ENCODE results near the gene GEN1.
"Not testable (repeated sequence)": the region's sequence is repeated elsewhere in the genome, so short reads cannot be mapped to it uniquely, and the experiment has no call there.

The GEN1 gene

DNA sequence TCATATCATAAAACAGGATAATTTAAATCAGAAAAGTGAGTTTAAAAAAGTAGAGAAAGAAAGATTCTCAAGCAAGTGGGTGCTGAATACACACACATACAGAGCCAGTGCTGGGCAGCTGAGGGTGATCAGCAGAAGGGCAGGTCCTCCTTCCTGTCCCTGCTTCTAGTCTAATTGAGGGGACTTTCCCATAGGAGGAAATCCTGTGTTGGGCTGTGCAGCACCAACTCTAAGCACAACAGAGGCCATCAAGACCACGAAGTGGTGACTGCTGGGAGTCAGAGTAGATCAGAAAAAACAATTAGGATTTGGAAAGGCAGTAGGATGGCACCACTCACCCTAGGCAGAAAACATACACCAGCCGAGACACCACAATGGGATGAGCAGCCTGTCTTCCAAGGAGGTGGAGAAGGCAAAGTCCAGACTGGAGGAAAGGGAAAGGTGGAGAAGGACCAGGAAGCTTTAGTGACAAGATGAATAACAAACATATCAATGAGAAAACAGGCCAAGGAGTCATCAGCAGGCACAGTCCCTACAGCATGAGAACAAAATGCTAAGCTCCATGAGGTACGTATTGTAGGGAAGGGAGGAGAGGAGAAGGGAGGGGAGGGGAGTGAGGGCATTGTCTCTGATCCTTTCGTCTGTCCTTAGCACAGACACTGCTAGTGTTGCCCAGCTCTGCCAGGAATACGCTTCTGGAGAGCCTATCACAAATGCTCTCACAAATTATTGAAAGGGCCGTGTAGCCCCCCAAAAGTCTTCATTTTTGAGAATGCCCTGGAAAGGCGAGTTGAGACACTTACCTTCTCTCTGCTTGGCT is 45.6 kb downstream of the GEN1 start:
- DNase-seq: no peak

DNA sequence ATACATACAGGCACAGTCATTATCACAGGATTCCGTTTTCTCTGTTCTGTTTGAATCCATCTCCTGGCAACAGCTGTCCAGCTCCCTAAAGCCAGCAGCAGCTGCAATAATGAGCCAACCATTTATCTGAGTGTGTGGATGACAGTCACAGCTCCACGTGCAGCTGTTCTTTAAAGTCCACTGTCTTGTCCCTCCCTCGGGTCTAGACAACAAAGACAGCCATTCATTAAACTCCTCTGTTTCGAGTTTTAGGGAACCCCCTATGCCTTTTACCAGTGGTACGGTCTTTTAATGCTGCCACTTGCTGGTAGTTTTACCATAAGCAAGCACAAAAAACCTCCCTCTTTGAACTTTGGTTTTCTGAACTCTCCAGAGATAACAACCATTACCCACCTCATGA is 46.3 kb downstream of the GEN1 start:
- peak; percentile 67 for DNase-seq

DNA sequence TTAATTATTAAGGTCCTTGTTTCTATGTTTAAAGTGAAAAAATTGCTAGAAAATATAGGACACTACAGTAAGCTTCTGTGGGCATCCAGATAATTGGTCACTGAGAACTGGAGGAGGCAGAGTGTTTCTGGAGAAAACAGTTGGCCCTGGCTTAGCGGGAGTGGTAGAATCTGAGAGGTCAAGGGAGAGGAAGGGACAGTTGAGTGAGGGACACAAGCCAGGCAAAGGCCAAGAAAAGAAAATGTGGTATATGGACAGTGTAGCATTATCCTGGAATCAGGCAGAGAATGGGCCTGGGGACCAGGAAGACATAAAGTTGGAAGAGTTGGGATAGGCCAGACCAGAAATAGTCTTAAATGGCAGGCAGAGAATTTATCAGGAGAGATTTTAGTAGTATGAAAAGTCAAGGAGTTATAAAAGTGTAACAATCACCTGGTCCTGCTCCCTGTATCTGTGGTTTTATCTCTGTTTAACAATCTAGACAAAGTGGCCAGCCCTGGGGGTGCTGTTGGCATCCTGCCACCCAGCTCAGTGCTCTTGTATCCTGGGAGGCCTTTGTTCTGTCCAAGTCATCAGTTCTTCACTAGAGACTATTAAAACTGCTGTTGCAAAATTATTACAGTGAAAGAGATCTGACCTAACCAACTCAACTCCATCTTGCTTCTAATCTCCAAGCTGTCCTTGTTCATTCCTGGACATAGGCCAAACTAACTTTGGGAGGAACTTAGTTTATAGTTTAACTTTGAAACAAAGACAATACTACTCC is 46.9 kb downstream of the GEN1 start:
- DNase-seq: no peak

DNA sequence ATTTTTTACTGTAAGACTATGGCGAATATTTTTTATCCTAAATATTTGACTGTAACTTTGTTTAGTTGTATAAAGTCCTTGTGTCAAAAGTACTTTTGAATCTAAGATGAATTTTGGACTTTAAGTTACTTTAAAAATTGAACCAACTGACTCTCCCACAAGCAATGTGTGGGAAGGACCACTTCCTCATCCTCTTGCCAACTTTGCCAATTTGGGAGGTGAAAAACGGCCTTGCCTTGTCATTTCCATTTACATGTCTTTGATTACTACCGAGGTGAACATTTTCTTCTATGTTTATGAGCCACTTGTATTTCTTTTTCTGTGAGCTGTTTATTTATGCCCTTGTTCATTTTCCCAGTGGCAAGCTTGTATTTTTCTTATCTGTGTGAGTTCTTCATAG is 49.6 kb downstream of the GEN1 start:
- no peak for DNase-seq

DNA sequence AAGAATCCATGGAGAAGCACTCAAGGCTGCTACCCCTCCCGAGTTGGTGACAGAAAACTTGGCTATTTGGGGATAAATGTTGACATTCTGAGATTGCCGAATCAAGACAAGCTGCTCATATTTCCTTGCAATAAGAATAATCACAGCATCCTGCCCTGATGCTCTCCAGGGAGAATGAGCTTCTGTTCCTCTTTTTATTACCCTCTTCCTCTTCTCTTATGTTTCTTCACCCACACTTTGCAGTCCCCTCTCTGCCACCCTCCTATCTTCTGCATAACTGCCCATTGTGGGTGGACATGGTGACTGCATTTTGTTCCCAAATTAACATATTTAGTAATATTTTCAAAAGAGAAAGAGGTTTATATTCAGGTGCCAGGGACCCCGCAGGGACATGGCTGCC is 50.4 kb downstream of the GEN1 start:
- no peak for DNase-seq

DNA sequence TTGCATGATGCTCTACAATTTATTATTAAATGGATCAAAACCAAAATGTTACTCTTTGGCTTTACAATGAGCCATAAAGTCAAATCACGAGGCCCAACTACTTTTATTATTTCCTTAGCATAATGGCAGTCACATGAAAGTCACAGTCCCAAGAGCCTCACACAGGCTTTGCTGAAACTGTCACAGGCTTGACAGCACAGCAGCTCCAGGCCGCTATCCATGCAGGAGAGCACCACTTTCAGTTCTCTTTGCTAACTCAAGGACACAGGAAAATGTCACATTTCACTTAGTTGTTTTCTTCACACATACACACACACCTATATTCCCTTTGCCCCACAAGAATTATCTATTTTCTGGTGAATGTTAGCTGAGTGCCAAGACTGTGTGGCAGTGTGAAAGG is 51.2 kb downstream of the GEN1 start:
- no peak for DNase-seq

DNA sequence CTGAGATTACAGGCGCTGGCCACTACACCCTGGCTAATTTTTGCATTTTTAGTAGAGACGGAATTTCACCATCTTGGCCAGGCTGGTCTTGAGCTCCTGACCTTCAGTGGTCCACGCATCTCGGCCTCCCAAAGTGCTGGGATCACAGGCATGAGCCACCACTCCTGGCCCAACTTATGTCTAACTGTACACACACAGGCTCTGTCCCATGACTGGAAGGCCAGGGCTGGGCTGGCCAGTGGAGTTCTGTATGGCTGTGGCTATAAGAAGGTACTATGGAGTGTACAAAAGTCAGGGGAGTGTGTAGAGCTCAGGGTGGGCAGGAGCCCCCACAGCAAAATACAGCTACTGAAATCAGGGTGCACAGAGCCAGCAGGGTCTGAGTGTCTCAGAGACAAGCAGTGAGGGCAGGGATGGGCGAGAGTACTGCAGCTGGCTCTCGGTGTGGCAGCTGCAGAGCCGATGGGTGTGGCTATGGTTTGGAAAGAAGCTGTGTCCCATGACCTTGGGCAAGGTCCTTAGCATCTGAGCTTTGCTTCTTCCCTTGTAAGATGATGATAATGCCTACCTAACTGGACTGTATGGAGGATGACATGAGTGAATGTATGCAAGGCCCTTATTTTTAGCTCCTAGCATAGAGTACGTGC is 51.9 kb downstream of the GEN1 start:
- no peak for DNase-seq

DNA sequence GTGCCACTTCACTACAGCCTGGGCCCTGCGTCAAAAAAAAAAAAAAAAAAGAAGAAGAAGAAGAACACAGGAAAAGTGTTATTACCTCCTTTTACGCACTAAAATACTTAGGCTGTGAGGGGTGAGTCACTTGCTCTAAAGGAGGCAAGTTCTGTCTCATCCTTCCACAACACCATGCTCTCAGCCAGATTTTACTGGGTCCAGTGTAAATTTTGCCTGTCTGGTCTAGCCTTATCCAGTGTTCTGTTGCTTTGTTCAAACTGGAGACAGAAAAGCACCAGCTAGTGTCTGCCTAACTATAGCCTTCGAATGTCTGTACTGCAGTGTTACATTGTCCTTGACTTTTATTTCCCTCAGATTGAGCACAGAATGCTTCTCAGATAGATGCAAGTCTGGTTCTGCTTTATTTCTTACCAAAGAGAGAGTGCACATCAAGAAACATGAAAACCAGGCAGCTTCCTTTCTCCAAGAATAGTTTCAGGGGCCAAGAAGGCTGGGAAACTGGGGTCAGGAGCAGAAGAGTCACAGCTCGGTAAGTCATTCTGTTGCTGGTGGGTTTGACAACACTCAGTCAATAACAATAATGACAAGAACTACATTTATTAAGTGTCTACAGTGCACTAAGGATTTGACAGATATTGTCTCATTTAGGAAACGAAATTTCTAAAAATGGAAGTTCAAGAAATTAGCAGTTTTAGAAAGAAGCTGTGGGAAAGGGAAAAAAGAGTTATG is 59.2 kb downstream of the GEN1 start:
- DNase-seq: no peak

DNA sequence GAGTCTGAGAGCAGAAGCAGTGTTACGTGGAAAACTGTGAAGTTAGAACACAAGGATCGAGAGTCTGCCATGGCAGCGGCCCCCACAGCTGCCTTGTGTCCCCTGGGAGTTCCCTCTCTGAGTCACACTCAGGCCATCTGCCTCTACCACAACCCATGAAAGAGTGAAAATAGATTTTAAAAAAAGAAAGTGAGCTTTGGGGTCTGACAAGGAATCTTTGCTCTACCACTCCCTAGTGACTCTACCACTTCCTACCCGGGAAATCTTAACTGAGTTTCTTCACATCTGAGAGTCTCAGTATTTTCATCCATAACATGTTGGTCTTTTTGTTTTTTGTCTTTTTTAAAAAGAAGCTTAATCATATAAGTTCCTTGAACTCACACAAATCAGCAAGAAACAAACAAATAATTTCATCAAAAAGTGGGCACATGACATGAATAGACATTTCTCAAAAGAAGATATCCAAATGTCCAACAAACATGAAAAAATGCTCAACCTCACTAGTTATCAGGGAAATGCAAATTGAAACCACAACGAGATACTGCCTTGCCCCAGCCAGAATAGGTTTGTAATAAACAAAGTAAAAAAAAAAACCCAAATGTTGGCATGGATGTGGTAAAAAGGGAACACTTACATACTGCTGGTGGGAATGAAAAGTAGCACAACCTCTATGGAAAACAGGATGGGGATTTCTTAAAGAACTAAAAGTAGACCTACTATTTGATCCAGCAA is 60.0 kb downstream of the GEN1 start:
- DNase-seq: peak; percentile 85

DNA sequence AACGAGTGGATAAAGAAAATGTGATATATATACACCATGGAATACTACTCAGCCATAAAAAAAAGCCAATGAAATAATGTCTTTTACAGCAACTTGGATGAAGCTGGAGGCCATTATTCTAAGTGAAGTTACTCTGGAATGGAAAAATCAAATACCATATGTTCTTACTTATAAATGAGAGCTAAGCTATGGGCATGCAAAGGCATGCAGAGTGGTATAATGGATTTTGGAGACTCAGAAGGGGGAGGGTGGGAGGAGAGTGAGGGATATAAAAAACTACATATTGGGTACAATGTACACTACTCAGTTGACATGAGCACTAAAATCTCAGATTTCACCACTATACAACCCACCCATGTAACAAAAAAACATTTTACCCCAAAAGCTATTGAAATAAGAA is 60.7 kb downstream of the GEN1 start:
- no peak for DNase-seq

DNA sequence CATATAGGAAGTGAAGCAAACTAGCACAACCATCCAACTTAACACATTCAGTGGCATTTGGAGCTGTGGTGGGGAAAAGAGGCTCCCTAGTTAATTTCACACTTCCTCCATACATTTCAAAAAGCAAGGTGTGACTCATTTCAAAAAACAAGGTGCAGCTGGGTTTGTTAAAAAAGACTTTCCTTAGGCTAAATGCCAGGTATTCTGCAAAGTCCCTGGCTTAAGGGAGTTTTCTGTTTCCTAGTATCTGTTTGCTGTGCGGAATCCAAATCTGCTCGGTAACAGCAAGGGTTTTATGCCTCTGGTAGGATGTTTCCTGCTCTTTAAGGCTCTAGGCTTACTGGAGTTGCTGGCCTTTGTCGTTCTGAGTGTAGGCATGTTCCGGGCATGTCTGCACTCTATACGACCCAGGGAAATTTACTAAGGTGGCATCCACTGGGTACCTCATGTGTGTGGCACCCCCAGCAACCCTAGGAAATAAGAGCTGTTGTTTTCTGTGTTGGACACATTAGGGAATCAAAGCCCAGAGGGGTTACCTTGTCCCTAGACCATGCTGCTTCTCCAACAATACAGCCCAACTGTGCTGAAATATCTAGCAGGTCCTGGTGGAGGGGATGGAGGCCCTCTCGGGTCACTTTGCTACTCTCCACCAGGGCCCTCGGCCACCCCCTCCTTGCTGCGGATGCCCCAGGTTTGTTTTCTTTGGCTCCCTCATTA is 61.7 kb downstream of the GEN1 start:
- DNase-seq: peak; percentile 28

DNA sequence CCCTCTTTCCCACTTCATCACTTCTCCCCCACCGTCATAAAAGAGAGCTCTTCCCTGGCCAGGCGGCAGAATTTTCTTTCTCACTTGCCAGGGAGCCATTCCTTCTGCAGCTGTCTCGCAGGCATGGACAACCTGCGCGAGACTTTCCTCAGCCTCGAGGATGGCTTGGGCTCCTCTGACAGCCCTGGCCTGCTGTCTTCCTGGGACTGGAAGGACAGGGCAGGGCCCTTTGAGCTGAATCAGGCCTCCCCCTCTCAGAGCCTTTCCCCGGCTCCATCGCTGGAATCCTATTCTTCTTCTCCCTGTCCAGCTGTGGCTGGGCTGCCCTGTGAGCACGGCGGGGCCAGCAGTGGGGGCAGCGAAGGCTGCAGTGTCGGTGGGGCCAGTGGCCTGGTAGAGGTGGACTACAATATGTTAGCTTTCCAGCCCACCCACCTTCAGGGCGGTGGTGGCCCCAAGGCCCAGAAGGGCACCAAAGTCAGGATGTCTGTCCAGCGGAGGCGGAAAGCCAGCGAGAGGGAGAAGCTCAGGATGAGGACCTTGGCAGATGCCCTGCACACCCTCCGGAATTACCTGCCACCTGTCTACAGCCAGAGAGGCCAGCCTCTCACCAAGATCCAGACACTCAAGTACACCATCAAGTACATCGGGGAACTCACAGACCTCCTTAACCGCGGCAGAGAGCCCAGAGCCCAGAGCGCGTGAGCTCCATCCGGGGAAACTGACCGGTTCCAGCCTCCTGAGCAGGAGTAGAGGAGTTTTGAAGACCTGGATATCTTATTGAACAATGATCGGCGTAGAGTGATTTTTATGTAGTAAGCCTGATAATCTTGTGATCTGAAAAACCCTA is 62.7 kb downstream of the GEN1 start, which contains the start of gene MSGN1:
Gene MSGN1, plus strand, starts transcription at position 65 of the 850 bp plus-strand sequence. Its CDS starts 59 bp downstream, at position 124.
- peak; percentile 39 for DNase-seq

DNA sequence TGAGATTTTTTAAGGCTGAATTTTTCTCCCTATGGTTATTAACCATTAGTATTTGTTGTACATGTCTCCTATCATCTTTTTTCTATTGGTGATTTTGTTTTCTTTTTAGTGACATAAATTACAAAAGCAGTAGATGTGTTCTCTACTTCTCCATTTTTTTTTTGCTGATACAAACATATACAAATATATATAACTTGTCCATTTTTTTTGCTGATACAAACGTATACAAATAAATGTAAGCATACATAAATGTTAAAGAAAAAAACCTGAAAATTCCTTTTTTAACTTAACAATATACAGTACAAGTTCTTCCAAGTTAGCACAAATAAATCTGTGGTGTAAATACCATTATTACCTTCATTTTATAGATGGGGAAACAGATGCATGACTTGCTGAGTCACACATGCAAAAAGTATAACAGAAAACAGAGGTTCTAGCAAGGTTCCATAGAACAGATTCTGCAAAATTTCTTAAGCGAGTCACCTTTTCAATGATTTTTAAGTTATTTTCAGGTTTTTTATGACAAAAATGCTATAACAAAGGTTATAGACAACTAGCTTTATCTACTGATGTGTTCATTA is 64.4 kb downstream of the GEN1 start:
- no peak for DNase-seq

DNA sequence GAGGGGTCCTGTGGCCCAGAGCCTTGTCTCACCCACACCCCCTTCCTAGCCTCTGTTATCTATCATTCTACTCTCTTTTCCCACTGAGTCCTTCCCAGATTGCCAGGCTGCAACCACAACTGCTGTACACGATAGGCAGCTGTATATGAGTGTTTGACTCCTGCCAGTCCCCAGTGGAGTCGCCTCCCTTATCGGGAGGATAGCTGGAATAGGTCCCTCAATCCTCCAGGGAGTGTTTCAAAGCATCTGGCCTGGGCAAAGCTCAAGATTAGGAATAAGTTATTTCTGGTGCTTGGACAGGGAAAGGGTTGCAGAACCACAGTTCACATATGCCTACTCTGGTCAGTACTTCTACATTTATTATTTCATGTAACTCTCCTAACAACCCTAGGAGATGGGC is 67.1 kb downstream of the GEN1 start:
- DNase-seq: peak; percentile 53

DNA sequence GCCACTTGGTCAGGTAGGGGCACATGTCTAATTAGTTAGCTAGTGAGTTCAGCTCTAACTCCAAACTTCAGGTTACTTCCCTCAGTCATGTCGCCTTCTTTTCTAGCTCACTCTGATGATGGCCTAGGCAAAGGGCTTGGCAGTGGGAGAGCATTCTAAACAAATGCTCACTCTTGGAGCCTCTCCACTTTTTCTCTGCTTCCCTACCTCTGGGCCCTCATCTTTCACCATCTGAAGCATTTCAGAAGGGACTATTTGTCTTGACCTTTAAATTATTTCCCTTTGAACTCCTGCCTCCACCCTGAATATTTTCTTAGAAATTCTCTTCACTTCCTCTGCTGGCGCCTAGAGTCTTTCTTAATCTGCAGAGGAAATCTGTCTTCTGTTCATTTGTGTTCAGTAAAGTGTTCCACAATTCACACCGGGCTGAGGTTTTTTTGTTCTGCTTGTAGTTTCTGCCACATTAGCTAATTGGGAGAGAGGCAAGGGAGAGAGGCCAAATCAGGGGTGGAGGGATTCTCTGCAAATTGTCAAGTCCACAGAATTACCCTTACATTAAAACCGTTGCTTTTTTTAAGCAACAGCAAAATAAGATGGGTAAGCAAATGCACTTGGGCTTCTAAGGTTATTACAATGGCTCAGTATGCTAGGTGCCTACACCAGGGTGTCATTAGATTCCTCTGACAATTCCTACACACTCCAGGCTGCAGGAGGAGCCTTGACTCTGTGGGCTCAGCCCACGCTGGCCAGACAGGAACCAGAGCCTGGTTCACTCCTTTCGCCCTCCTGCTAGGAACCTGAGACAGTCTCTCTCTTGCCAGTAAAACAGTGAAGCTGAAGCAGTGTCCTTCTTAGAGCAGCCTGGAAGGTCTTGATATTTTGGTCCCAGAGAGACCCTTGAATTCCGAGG is 67.9 kb downstream of the GEN1 start:
- DNase-seq: no peak

DNA sequence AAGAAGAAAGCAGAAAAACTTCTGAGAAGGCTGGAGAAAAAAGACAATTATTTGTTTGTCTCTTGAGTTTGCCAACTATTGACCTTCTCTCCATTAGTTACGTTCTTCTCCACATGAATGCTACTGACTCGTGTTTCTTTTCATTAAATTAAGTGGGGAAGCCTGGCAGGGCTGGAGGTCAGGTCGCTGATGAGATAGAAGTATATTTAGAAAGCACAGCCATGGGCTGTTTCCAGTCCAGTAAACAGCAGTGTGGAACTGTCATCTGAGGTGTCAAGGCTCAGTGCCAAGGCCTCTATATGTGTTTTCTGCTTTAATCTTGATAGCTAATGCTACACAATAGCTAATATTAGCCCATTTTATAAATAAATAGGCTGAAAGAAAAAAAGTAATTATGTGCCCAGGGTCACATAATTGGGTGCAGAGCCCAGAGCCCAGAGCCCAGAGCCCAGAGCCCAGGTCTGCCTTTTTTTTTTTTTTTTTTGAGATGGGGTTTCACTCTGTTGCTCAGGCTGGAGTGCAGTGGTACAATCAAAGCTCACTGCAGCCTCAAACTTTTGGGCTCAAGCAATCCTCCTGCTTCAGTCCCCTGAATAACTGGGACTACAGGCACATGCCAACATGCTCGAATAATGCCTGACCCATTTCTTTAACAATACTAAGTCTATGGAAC is 68.6 kb downstream of the GEN1 start:
- DNase-seq: no peak

DNA sequence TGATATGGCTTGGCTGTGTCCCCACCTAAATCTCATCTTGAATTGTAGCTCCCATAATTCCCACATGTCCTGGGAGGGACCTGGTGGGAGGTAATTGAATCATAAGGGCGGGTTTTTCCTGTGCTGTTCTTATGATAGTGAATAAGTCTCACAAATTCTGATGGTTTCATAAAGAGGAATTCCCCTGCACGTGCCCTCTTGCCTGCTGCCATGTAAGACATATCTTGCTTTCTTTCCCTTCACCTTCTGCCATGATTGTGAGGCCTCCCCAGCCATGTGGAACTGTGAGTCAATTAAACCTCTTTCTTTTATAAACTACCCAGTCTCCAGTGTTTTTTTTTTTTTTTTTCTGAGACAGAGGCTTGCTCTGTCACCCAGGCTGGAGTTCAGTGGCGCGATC is 69.7 kb downstream of the GEN1 start:
- not testable (repeated sequence) for DNase-seq

DNA sequence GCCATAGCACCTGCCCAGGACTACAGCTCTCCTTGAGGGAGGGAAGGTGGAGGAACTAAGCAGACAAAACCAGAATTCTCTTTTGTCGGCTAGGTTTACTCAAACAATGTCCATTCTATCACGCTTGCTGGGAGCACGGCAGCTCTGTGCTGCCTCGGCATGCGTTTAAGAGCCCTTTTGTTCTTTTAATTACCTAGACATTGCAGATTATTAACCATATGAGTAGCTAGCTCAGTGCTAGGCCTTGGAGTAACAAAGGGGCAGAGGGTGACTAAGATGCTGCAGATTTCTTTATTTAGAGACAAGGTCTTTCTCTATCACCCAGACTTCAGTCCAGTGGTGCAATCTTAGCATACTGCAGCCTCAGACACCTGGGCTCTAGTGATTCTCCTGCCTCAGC is 73.4 kb downstream of the GEN1 start:
- no peak for DNase-seq

DNA sequence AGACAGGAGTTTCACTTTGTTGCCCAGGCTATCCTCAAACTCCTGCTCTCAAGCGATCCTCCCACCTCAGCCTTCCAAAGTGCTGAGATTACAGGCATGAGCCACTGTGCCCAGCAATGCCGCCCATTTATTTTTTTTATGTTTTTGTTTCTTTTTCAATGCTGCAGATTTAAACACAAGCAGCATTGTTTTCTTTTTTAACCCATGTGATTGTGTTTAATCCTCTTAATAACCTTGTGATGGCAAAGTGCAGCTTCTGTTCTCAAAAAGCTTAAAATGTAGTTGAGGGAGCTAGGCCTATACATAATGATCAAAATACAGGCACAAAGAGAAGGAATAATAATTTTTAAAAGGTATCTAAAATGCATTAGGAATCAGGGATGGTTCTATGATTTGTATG is 73.8 kb downstream of the GEN1 start:
- DNase-seq: peak; percentile 35

All from NCI-H82 (cell line).